HEK293T (cell line): ENCODE measurements around the gene RASGRP4.
"Not testable (repeated sequence)": the region's sequence is repeated elsewhere in the genome, so short reads cannot be mapped to it uniquely, and the experiment has no call there.

Experiments used
- CTCF ChIA-PET: fragments of 350-600 bp; formaldehyde crosslinking; extraction: SDS; loops from one replicate; lab custom pipeline; 2021; ENCODE audit warnings: antibody characterized with exemption, inconsistent platforms; lab: Yijun Ruan, JAX
- POLR2A ChIA-PET: fragments of 350-600 bp; formaldehyde crosslinking; extraction: SDS; loops from one replicate; lab custom pipeline; 2020; ENCODE audit warnings: antibody characterized with exemption, inconsistent platforms; lab: Yijun Ruan, JAX
- DNase-seq: peaks from one replicate; pipeline ENCODE4 v3.0.0; 2012; ENCODE audit warnings: mixed read lengths; ENCODE audit errors: extremely low spot score
- ARNT ChIP-seq: fragments of 450-650 bp; IDR thresholded peaks from 2 replicates; pipeline ENCODE4 v1.6.1; 2017; ENCODE audit warnings: mild to moderate bottlenecking
- BHLHE40 ChIP-seq: fragments of 450-650 bp; IDR thresholded peaks from 2 replicates; pipeline ENCODE4 v1.6.1; 2016; ENCODE audit warnings: mild to moderate bottlenecking, moderate library complexity, borderline replicate concordance
- CTBP1 ChIP-seq: fragments of 450-650 bp; IDR thresholded peaks from 2 replicates; pipeline ENCODE4 v1.6.1; 2016; ENCODE audit warnings: borderline replicate concordance
- ELF4 ChIP-seq: fragments of 450-650 bp; IDR thresholded peaks from 2 replicates; pipeline ENCODE4 v1.6.1; 2017; ENCODE audit warnings: antibody characterized with exemption
- FOXA1 ChIP-seq: fragments of 450-650 bp; IDR thresholded peaks from 2 replicates; pipeline ENCODE4 v1.6.1; 2016; ENCODE audit warnings: mild to moderate bottlenecking
- FOXK2 ChIP-seq: fragments of 450-650 bp; IDR thresholded peaks from 2 replicates; pipeline ENCODE4 v1.6.1; 2016; ENCODE audit warnings: mild to moderate bottlenecking
- FOXM1 ChIP-seq: fragments of 450-650 bp; IDR thresholded peaks from 2 replicates; pipeline ENCODE4 v1.6.1; 2017; ENCODE audit warnings: mild to moderate bottlenecking, borderline replicate concordance
- HDGF ChIP-seq: fragments of 450-650 bp; IDR thresholded peaks from 2 replicates; pipeline ENCODE4 v1.6.1; 2017; ENCODE audit warnings: antibody characterized with exemption, borderline replicate concordance
- L3MBTL2 ChIP-seq: fragments of 450-650 bp; conservative IDR thresholded peaks from 2 replicates; pipeline ENCODE4 v1.6.1; 2016; ENCODE audit warnings: mild to moderate bottlenecking
- LEF1 ChIP-seq: fragments of 450-650 bp; IDR thresholded peaks from 2 replicates; pipeline ENCODE4 v1.6.1; 2017; ENCODE audit warnings: mild to moderate bottlenecking, borderline replicate concordance
- NFRKB ChIP-seq: fragments of 450-650 bp; IDR thresholded peaks from 2 replicates; pipeline ENCODE4 v1.6.1; 2016; ENCODE audit warnings: mild to moderate bottlenecking, moderate library complexity
- SP1 ChIP-seq: fragments of 450-650 bp; IDR thresholded peaks from 2 replicates; pipeline ENCODE4 v1.6.1; 2017
- SUZ12 ChIP-seq: fragments of 450-650 bp; IDR thresholded peaks from 2 replicates; pipeline ENCODE4 v1.6.1; 2016; ENCODE audit warnings: mild to moderate bottlenecking
- TARDBP ChIP-seq: fragments of 450-650 bp; IDR thresholded peaks from 2 replicates; pipeline ENCODE4 v1.6.1; 2016
- ZNF384 ChIP-seq: fragments of 450-650 bp; IDR thresholded peaks from 2 replicates; pipeline ENCODE4 v1.6.1; 2016
- TF ChIP-seq, protein P1 (sequence below): fragments of 450-650 bp; IDR thresholded peaks from 2 replicates; pipeline ENCODE4 v1.6.1; 2016

The RASGRP4 gene

GRCh38 chr19:38425810-38426466 lies at the start of gene RASGRP4:
RASGRP4 (minus strand) TSS chr19:38426219; CDS start chr19:38426091, 128 bp downstream.
- ChIA-PET CTCF (no interaction called here), POLR2A (interaction anchor here (0.6 to 1.5 kb wide), 2 partner anchors 9 kb away, joined by 4 read pairs; no protein-coding TSS in a partner anchor)
- no peak for DNase-seq
- TF ChIP-seq, protein P1, sequence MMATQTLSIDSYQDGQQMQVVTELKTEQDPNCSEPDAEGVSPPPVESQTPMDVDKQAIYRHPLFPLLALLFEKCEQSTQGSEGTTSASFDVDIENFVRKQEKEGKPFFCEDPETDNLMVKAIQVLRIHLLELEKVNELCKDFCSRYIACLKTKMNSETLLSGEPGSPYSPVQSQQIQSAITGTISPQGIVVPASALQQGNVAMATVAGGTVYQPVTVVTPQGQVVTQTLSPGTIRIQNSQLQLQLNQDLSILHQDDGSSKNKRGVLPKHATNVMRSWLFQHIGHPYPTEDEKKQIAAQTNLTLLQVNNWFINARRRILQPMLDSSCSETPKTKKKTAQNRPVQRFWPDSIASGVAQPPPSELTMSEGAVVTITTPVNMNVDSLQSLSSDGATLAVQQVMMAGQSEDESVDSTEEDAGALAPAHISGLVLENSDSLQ = no peak
- TF ChIP-seq FOXA1 (no peak), CTBP1 (no peak), HDGF (no peak), FOXK2 (no peak), ELF4 (no peak), SP1 (no peak), ZNF384 (no peak), BHLHE40 (no peak), ARNT (no peak), SUZ12 (no peak), TARDBP (no peak), L3MBTL2 (no peak), LEF1 (no peak), FOXM1 (no peak), NFRKB (no peak)

GRCh38 chr19:38475176-38475575 lies 49.2 kb upstream of the RASGRP4 start:
- CTCF ChIA-PET = no interaction called here
- POLR2A ChIA-PET = no interaction called here
- TF ChIP-seq ELF4 (no peak), FOXA1 (no peak), FOXM1 (no peak), HDGF (no peak), CTBP1 (no peak), FOXK2 (no peak), BHLHE40 (no peak), TARDBP (no peak), LEF1 (no peak), SP1 (no peak), NFRKB (no peak), ZNF384 (no peak), L3MBTL2 (no peak), ARNT (no peak), SUZ12 (no peak)
- TF ChIP-seq, protein P1 = no peak
- DNase-seq = no peak

GRCh38 chr19:38473201-38473600 lies 47.2 kb upstream of the RASGRP4 start:
- DNase-seq = no peak
- TF ChIP-seq FOXA1 = no peak
- TF ChIP-seq TARDBP = no peak
- no peak for TF ChIP-seq ELF4
- TF ChIP-seq BHLHE40 = no peak
- no peak for TF ChIP-seq L3MBTL2
- CTCF ChIA-PET = no interaction called here
- POLR2A ChIA-PET = no interaction called here

- POLR2A ChIA-PET, DNase-seq, CTCF ChIA-PET: not testable (repeated sequence)
Observed at GRCh38 chr19:38472725-38473124, 46.7 kb upstream of the RASGRP4 start.

- POLR2A ChIA-PET = no interaction called here
- CTCF ChIA-PET = interaction anchor here (1.3 kb wide), 2 partner anchors 7 to 68 kb away, joined by 4 to 11 read pairs; partner anchors contain the start of gene FAM98C
- TF ChIP-seq SUZ12 (no peak), ARNT (no peak), ELF4 (no peak), ZNF384 (no peak), FOXA1 (no peak), LEF1 (no peak), HDGF (no peak), SP1 (no peak), L3MBTL2 (no peak), BHLHE40 (no peak), NFRKB (no peak), FOXM1 (no peak), FOXK2 (no peak), CTBP1 (no peak), TARDBP (no peak)
- TF ChIP-seq, protein P1 = no peak
Observed at GRCh38 chr19:38470788-38471480, 44.9 kb upstream of the RASGRP4 start.

DNA sequence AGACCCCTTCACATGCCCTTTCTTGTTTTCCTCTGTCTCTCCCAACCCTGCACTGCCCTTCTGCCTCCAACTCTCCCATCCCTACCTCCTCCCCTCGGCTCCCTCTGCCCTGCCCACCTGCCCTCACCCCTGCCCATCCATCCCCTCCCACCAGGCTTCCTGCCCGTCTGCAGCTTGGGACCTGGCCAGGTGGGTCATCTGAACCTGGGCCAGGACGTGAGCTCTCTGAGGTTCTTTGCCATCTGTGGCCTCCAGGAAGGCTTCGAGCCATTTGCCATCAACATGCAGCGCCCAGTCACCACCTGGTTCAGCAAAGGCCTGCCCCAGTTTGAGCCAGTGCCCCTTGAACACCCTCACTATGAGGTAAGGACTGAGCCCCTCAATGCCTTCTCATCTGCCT lies 43.1 kb upstream of the RASGRP4 start:
- CTCF ChIA-PET = interaction anchor here (1.3 kb wide), 1 partner anchor 9 kb away, joined by 4 read pairs; no protein-coding TSS in a partner anchor
- no peak for TF ChIP-seq FOXM1
- TF ChIP-seq TARDBP = no peak
- TF ChIP-seq HDGF = no peak
- no peak for TF ChIP-seq FOXK2
- no peak for TF ChIP-seq CTBP1
- TF ChIP-seq ZNF384 = no peak
- no peak for TF ChIP-seq L3MBTL2
- TF ChIP-seq SUZ12 = no peak
- TF ChIP-seq, protein P1 = no peak
- TF ChIP-seq NFRKB = no peak
- no peak for TF ChIP-seq ARNT
- no peak for TF ChIP-seq SP1
- POLR2A ChIA-PET = no interaction called here
- DNase-seq = no peak

More at GRCh38 chr19:38470788-38471480, 44.9 kb upstream of the RASGRP4 start:
- DNase-seq = no peak
